ENCODE measurements around the gene EGFL8. TPM values are rescaled to one million over a fixed set of nuclear protein-coding genes. Genes with fewer than 3 reads are reported as not detected.

Gene EGFL8
- total and polyA plus RNA-seq, 9 of the 15 experiments (the other 6 are each of a cell fraction or from before 2014, with no cell fraction given) = 2.2 to 47.4 (median 14.2) TPM

DNA sequence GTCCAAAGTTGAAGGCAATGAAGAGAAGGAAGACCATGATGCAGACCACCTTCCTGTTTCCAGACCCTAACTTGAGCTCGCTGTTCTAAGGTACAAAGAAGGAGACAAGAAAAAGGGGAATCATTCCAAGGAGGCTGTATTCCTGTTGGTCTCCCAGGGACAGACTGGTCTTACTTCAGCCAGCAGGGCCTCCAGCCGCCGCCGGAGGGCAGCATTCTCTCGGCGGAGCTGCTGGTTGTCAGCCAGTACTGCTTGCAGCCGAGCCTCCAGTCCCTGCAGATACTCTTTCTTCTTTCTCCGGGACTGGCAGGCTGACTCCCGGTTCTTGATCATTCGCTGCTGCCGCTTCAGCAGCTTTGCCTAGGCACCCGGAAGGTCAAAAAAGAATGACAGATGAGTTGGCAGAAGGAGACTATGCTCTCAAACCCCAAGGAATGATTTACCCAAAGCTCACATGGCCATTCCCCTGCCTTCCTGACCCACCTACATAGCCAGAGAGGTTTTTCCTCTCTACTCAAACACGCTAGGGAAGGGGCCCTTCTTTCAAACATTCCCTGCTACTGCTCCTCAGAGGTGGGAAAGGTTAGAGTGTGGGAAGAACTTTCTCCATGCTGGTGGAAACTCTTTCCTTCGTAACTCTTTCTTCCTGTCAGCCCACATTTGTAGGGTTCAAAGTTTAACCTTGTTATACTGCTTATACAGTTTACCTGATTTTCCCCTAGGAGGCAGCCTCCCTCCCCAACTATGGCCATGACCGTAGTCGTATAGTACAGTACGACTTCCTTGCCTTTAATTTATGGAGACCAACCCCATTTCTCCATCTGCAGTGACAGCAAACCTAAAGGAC lies 45.4 kb upstream of the EGFL8 start (continued):
- TF ChIP-seq, protein P1, sequence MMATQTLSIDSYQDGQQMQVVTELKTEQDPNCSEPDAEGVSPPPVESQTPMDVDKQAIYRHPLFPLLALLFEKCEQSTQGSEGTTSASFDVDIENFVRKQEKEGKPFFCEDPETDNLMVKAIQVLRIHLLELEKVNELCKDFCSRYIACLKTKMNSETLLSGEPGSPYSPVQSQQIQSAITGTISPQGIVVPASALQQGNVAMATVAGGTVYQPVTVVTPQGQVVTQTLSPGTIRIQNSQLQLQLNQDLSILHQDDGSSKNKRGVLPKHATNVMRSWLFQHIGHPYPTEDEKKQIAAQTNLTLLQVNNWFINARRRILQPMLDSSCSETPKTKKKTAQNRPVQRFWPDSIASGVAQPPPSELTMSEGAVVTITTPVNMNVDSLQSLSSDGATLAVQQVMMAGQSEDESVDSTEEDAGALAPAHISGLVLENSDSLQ (IDR thresholded peaks at IDR 0.05) = peak; percentile 30; the same call in 1 of the 2 replicates
- 0 out of 2 replicates have a peak, but pooled peaks have one; percentile 34 for TF ChIP-seq RHOXF2B (CRISPR knock-in tag; conservative IDR thresholded peaks at IDR 0.05)
- peak; percentile 24; the same call in 1 of the 2 replicates for TF ChIP-seq HCFC1 (IDR thresholded peaks at IDR 0.05; ENCODE audit: low read depth, low read length)
- TF ChIP-seq GABPB1 (CRISPR knock-in tag; IDR thresholded peaks at IDR 0.05) = peak; percentile 25; the same call in 1 of the 2 replicates
- 0 out of 2 replicates have a peak, but pooled peaks have one; percentile 16 for TF ChIP-seq SOX6 (IDR thresholded peaks at IDR 0.05)
- TF ChIP-seq, protein P2, sequence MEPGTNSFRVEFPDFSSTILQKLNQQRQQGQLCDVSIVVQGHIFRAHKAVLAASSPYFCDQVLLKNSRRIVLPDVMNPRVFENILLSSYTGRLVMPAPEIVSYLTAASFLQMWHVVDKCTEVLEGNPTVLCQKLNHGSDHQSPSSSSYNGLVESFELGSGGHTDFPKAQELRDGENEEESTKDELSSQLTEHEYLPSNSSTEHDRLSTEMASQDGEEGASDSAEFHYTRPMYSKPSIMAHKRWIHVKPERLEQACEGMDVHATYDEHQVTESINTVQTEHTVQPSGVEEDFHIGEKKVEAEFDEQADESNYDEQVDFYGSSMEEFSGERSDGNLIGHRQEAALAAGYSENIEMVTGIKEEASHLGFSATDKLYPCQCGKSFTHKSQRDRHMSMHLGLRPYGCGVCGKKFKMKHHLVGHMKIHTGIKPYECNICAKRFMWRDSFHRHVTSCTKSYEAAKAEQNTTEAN (CRISPR knock-in tag; IDR thresholded peaks at IDR 0.05) = 0 out of 2 replicates have a peak, but pooled peaks have one; percentile 26
- peak; percentile 91 for TF ChIP-seq NR2C1 (IDR thresholded peaks at IDR 0.05)
- peak; percentile 89 for TF ChIP-seq NR2C1 (tag; IDR thresholded peaks at IDR 0.05)
- TF ChIP-seq, protein P3, sequence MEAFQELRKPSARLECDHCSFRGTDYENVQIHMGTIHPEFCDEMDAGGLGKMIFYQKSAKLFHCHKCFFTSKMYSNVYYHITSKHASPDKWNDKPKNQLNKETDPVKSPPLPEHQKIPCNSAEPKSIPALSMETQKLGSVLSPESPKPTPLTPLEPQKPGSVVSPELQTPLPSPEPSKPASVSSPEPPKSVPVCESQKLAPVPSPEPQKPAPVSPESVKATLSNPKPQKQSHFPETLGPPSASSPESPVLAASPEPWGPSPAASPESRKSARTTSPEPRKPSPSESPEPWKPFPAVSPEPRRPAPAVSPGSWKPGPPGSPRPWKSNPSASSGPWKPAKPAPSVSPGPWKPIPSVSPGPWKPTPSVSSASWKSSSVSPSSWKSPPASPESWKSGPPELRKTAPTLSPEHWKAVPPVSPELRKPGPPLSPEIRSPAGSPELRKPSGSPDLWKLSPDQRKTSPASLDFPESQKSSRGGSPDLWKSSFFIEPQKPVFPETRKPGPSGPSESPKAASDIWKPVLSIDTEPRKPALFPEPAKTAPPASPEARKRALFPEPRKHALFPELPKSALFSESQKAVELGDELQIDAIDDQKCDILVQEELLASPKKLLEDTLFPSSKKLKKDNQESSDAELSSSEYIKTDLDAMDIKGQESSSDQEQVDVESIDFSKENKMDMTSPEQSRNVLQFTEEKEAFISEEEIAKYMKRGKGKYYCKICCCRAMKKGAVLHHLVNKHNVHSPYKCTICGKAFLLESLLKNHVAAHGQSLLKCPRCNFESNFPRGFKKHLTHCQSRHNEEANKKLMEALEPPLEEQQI (IDR thresholded peaks at IDR 0.05) = no peak
- peak; percentile 41; the same call in 1 of the 2 replicates for TF ChIP-seq ATF7 (IDR thresholded peaks at IDR 0.05)
- TF ChIP-seq SUPT5H (IDR thresholded peaks at IDR 0.05) = no peak
- TF ChIP-seq ZNF197 (CRISPR knock-in tag; IDR thresholded peaks at IDR 0.05; ENCODE audit: low read depth) = no peak
- TF ChIP-seq, protein P4, sequence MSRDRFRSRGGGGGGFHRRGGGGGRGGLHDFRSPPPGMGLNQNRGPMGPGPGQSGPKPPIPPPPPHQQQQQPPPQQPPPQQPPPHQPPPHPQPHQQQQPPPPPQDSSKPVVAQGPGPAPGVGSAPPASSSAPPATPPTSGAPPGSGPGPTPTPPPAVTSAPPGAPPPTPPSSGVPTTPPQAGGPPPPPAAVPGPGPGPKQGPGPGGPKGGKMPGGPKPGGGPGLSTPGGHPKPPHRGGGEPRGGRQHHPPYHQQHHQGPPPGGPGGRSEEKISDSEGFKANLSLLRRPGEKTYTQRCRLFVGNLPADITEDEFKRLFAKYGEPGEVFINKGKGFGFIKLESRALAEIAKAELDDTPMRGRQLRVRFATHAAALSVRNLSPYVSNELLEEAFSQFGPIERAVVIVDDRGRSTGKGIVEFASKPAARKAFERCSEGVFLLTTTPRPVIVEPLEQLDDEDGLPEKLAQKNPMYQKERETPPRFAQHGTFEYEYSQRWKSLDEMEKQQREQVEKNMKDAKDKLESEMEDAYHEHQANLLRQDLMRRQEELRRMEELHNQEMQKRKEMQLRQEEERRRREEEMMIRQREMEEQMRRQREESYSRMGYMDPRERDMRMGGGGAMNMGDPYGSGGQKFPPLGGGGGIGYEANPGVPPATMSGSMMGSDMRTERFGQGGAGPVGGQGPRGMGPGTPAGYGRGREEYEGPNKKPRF (IDR thresholded peaks at IDR 0.05; ENCODE audit: low read depth, low read length) = no peak
- TF ChIP-seq RCOR1 (IDR thresholded peaks at IDR 0.05; ENCODE audit: borderline replicate concordance in 1 of 2, low read depth in 2 of 2, low read length in 2 of 2) = peak in 1 of 2 experiments; percentile 38; a peak in 1 of 4 replicates
- TF ChIP-seq, protein P5, sequence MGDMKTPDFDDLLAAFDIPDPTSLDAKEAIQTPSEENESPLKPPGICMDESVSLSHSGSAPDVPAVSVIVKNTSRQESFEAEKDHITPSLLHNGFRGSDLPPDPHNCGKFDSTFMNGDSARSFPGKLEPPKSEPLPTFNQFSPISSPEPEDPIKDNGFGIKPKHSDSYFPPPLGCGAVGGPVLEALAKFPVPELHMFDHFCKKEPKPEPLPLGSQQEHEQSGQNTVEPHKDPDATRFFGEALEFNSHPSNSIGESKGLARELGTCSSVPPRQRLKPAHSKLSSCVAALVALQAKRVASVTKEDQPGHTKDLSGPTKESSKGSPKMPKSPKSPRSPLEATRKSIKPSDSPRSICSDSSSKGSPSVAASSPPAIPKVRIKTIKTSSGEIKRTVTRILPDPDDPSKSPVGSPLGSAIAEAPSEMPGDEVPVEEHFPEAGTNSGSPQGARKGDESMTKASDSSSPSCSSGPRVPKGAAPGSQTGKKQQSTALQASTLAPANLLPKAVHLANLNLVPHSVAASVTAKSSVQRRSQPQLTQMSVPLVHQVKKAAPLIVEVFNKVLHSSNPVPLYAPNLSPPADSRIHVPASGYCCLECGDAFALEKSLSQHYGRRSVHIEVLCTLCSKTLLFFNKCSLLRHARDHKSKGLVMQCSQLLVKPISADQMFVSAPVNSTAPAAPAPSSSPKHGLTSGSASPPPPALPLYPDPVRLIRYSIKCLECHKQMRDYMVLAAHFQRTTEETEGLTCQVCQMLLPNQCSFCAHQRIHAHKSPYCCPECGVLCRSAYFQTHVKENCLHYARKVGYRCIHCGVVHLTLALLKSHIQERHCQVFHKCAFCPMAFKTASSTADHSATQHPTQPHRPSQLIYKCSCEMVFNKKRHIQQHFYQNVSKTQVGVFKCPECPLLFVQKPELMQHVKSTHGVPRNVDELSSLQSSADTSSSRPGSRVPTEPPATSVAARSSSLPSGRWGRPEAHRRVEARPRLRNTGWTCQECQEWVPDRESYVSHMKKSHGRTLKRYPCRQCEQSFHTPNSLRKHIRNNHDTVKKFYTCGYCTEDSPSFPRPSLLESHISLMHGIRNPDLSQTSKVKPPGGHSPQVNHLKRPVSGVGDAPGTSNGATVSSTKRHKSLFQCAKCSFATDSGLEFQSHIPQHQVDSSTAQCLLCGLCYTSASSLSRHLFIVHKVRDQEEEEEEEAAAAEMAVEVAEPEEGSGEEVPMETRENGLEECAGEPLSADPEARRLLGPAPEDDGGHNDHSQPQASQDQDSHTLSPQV (IDR thresholded peaks at IDR 0.05) = 0 out of 2 replicates have a peak, but pooled peaks have one; percentile 32
- TF ChIP-seq SMARCB1 (IDR thresholded peaks at IDR 0.05; ENCODE audit: insufficient read length, low read depth) = no peak

Measured in K562 (cell line).